Stimulated activated CD4-positive, alpha-beta T cell treated with anti-CD3 and anti-CD28 coated beads, Interleukin-12 subunit alpha, Interleukin-12 subunit beta, amount 100 ng/mL, for 48 hours (primary cell): ENCODE results near the gene ZMYND19.
"Not testable (repeated sequence)": the region's sequence is repeated elsewhere in the genome, so short reads cannot be mapped to it uniquely, and the experiment has no call there.

ENCODE experiments used
- DNase-seq, 3 donors: peaks; one replicate each; pipeline ENCODE4 v3.0.0-alpha.2; 2020; ENCODE audit warnings: low read depth in 2 of 3, low spot score in 1 of 3

The ZMYND19 gene

DNA sequence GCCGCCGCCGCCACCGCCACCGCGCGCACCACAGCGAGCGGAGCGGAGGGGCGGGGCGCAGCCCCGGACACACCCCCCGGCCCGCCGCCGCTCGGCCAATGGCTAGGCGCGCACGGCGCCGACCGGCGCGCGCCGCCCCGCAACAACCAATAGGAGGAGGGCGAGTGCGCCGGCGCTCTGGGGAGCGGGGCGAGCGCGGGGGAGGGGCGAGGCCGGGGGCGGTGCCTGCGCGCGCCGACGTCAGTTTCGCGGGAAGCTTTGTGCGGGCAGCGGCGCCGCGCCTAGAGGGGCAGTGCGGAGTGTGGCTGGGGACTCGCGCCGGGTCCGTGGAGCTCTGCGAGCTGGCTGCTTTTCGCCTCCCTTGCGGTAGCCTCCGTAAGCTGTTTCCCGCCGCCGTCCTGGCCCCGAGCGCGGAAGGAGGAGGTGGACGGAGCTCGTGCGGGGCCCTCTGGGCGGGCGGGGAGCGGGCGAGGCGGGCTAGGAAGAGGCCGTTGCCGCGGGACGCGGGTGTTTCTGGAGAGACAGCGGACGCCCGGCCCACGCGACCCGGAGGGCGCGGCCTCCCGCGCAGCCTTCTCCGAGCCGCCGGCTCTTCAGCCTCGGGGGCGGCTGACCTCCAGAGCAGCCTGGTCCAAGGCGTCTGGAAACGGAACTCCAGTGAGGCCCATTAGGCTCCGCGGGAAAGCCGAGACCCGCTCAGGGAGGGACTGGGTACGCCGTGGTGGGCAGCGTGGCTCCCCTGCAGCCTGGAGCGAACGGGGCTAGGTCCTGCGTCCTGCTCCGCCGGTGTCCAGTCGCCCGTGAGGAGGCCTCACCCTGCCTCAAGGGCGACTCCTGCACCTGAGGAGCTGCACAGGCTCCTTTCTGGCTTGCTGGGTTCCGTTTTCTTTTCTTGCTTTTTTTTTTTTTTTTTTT is at the start of gene ZMYND19:
TSS of gene ZMYND19 (minus strand) at position 44 of the 915 bp plus-strand sequence. CDS start 249 bp downstream, outside the sequence.
- DNase-seq, result peak; percentile 74 to 87 (median 83)

DNA sequence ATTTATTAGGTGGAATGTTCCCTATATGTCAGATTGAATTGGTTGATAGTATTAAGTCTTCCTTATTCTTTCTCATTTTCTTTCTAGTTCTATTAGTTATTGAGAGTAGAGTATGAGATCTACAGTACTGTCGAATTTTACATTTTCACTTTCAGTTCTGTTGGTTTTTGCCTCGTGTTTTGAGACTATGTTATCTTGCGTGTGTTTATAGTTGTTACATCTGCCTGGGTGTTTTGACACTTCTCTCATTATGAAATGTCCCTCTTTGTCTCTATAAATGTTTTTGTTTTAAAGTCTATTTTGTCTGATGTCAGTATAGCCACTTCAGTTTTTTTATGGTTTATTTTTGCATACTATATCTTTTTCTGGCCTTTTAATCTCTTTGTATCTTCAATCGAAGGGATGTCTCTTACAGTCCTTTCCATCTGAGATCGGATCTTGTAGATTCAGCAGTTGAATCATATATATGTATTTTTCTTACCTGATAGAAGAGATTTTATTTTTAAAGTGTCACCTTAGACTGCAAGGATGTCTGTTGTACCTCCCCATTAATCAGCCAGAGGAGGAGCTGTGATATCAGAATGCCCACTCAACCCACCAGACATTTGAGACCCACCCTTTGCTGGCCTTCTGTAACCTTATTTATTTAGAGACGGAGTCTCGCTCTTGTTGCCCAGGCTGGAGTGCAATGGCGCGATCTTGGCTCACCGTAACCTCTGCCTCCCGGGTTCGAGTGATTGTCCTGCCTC is 49.2 kb upstream of the ZMYND19 start:
- no peak for DNase-seq

DNA sequence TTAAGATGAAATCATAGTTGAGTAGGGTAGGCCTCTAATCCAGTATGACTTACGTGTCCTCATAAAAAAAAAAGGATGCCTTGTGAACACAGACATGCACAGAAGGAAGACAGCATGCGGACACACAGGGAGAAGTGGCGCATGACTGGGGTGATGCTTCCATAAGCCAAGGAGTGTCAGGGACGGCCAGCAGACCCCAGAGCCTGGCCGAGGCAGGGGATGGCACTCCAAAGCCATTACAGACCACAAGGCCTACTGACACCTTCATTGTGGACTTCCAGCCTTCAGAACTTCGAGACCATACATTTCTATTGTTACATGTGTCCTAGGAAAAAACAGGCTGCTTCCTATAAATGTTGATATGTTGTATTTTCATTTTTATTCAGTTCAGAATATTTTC is 48.4 kb upstream of the ZMYND19 start:
- no peak for DNase-seq

DNA sequence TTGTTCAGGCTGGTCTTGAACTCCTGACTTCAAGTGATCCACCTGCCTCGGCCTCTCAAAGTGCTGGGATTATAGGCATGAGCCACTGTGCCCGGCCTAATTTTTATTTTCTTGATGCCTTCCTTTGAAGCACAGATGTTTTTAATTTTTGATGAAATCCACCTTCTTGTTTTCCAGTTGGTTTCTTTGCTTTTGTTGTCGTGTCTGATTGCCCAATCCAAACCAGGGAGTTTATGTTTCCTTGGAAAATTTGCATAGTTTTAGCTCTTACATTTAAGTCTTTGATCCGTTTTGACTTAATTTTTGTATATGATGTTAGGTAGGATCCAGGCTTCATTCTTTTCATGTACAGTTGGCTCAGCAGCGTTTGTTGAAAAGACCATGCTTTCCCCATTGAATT is 43.7 kb upstream of the ZMYND19 start:
- DNase-seq, result no peak

- no peak for DNase-seq
Observed at GRCh38 chr9:137632230-137633161, 42.2 kb upstream of the ZMYND19 start.

DNA sequence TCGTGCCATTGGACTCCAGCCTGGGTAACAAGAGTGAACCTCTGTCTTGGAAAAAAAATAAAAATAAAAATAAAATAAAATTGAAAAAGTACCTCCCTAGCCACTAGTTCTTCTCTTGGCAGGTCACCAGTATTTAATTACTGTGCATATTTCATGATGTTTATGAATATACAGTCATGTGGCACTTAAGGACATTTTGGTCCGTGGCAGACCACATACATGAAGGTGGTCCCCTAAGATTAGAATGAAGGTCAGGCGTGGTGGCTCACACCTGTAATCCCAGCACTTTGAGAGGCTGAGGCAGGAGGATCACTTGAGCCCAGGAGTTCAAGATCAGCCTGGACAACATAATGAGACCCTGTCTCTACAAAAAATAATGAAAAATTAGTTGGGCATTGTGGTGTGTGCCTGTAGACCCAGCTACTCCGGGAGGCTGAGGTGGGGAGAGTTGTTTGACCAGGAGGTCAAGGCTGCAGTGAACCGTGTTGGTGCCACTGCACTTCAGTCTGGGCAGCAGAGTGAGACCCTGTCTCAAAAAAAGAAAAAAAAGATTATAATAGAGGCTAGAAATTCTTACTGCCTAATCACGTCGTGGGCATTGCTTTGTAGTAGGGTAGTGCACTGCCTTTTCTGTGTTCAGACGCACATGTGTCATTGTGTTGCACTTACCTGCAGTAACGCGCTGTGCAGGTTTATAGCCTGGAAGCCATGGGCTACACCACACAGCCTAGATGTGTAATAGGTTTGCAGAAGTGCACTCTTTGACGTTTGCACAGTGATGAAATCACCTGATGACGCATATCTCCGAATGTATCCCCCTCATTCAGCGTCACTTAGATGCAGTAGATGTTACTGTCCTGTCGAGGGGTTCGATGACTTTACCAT is 41.3 kb upstream of the ZMYND19 start:
- DNase-seq, result no peak

DNA sequence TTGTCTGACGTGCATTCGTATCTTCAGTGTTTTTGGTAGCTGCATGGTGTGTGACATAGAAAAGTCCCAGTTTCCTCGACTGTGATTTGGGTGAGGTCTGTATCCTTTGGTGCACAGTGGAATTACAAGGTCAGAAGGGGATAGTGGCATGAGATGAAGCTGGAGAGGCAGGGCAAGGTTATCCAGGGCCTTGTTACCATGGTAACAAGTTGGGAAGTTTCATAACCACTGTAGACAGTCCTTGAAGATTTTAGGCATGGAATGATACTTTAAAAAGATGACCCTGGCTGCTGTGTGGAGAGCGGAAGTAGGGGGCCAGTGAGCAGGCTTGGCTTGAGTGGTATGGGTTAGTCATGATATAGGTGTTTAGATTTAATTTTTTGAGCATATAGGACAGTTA is 40.4 kb upstream of the ZMYND19 start:
- no peak for DNase-seq

- DNase-seq, result no peak
Observed at GRCh38 chr9:137630126-137630525, 39.8 kb upstream of the ZMYND19 start.

GRCh38 chr9:137627406-137627805 is 37.1 kb upstream of the ZMYND19 start:
- DNase-seq, result not testable (repeated sequence)

- no peak for DNase-seq
Observed at GRCh38 chr9:137626464-137626863, 36.2 kb upstream of the ZMYND19 start.

GRCh38 chr9:137622211-137622610 is 31.9 kb upstream of the ZMYND19 start:
- DNase-seq, result not testable (repeated sequence)

DNA sequence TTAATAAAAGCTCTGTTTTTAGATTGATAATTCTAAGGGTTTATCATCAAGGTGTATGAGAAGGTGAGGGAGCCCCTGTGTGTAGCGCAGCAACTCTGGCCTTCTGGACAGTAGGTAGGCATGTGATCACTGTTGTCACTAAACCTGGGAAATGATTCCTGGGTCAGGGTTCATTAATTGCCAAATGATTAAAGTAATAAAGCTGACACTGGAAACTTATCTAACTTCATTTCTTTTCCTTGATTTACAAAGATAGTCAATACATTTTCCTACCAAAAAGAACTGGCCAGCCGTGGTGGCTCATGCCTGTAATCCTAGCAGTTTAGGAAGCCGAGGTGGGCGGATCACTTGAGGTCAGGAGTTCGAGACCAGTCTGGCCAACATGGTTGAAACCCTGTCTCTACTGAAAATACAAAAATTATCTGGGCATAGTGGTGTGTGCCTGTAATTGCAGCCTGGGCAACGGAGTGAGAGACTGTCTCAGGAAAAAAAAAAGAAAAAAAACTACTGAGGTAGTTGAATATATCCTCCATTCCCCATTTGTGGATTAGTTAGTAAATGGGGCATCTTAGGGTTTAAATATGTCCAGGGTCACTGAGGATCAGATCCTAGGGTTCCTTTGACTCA is 30.9 kb upstream of the ZMYND19 start:
- DNase-seq, result no peak

DNA sequence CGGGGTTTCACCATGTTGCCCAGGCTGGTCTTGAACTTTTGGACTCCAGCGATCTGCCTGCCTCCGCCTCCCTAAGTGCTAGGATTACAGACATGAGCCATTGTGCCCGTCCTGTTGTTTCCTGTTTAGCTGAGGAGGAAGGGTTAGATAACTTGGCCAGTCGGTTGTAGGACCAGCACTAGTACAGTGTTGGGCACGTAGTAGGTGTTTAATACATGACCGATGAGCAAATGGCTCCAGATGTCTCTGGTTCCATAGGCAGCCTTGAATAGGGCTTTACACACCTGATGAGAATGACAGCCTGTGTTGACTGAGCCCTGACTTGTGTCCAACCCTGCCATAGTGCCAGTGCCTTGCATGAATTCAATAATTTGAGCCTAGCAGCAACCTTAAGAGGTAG is 30.3 kb upstream of the ZMYND19 start:
- no peak for DNase-seq

GRCh38 chr9:137620048-137620405 is 29.7 kb upstream of the ZMYND19 start:
- DNase-seq, result no peak

DNA sequence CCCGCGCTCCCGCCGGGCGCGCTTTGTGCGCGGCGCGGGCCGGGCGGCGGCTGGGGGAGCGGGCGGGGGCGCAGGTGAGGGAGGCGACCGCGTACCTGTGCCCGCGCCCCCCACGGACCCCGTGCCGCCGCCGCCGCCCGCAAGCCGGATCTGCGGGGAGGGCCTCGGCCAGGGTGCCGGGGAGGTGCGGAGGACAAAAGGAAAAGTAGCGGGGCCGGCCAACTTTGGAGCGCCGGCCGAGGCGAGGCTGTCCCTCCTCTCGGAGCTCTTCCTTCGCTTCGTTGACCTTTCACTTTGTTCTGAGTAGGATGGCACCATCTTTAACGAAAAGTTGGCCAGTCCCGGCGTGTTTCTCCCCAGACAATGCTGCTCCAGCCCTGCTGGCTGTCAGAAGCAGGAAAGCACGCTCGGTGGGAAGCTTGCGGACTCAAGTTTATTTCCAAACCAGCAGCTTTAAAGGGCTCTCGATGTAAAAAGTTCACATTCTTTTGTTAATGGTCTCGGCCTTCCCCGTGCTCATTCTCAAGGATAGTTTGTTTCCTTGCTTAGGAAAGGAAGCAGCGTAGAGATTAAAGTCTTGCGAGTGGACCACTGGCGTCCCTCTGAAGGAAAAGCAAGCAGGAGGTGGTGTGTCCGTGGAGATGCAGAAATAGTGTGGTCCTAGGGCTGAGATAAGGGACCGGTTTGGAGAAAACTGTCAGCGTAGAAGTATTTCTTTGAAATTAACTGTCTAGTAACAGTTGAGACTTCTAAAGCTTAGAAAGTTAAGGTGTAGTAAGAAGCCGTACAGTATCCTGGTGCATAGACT is 29.1 kb upstream of the ZMYND19 start:
- no peak for DNase-seq

DNA sequence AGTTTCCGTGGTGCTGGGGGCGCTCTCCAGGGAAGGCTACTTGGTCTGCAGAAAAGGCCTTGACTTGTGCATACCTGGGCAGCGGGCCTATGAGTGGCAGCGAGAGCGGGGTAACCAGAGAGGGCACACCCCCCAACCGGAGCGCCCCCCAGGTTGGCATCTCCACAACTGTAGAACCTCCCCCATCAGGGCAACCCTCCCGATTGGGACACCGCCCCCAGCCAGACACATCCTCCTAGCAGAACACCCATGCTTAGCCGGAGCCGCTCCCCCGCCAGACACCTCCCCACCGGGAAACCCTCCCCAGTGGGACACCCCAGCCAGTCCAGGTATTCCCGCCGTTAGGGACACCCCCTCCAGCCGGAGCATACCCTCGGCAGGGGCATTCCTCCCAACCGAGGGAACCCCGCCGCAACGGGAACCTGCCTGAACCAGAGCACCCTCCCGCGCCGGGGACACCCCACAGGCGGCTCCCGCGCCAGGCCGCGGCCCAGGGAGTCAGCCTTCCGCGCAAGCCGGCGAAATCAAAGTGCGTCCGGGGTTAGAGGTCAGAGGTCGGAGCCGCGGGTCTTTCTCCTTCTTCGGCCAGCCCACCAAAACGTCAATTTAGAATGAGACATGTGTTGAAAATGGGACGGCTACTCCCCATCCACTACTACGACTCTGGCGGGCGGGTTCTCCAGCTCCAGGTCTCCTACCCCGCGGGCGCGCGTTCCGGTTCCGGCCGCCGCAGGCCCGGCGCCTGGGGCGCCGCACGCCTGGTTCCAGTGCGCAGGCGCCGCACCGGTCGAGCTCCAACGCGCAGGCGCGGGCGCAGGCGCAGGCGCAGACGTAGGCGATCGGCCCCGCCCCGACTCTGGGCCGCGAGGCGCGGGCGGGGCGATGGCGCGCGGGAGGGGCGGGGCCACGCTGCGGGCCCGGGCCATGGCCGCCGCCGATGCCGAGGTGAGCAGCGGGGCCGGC is 28.1 kb upstream of the ZMYND19 start, which contains the start of gene EHMT1:
TSS of gene EHMT1 (plus strand) at position 901 of the 963 bp plus-strand sequence. CDS start at position 925, 24 bp downstream.
- DNase-seq, result peak; percentile 78 to 84 (median 81)

GRCh38 chr9:137615387-137615871 is 25.1 kb upstream of the ZMYND19 start:
- no peak for DNase-seq
